C4-2B (cell line): ENCODE results near the gene FMNL3.

ENCODE experiments used
- ZFX ChIP-seq: fragments of 450-650 bp; IDR thresholded peaks from 2 replicates; pipeline ENCODE4 v1.6.1; 2017
- TF ChIP-seq, protein P1 (sequence below): fragments of 450-650 bp; conservative IDR thresholded peaks from 2 replicates; pipeline ENCODE4 v1.5.1; 2017; ENCODE audit warnings: mild to moderate bottlenecking

DNA sequence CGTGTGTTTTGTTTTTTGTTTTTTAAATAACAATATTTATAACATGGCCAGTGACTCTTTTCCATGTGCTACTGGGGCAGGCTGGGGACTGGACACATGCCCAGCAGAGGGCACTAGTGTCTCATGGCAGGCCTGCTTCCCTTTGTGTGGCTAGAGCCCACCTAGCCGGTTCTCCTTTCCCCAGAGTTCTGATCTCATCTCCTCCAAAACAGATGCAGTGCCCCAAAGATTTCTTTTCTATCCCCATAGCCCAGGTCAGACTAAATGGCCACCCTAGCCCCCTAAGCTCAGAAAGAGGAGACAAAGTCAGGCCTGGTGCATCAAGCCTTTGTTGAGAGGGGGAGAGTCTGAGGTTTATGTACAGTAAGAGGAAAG lies 62.6 kb downstream of the FMNL3 start:
- TF ChIP-seq, protein P1, sequence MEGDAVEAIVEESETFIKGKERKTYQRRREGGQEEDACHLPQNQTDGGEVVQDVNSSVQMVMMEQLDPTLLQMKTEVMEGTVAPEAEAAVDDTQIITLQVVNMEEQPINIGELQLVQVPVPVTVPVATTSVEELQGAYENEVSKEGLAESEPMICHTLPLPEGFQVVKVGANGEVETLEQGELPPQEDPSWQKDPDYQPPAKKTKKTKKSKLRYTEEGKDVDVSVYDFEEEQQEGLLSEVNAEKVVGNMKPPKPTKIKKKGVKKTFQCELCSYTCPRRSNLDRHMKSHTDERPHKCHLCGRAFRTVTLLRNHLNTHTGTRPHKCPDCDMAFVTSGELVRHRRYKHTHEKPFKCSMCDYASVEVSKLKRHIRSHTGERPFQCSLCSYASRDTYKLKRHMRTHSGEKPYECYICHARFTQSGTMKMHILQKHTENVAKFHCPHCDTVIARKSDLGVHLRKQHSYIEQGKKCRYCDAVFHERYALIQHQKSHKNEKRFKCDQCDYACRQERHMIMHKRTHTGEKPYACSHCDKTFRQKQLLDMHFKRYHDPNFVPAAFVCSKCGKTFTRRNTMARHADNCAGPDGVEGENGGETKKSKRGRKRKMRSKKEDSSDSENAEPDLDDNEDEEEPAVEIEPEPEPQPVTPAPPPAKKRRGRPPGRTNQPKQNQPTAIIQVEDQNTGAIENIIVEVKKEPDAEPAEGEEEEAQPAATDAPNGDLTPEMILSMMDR = peak; percentile 94
- no peak for TF ChIP-seq ZFX
